GM12801 (cell line): Measurements from ENCODE around the gene NYAP1.

Source experiments
- TF ChIP-seq, protein P1 (sequence below): IDR thresholded peaks from one replicate; pipeline ENCODE4 v1.5.1; 2011; ENCODE audit warnings: control low read depth; ENCODE audit not compliant: insufficient read length; ENCODE audit errors: extremely low read depth

Gene NYAP1

DNA sequence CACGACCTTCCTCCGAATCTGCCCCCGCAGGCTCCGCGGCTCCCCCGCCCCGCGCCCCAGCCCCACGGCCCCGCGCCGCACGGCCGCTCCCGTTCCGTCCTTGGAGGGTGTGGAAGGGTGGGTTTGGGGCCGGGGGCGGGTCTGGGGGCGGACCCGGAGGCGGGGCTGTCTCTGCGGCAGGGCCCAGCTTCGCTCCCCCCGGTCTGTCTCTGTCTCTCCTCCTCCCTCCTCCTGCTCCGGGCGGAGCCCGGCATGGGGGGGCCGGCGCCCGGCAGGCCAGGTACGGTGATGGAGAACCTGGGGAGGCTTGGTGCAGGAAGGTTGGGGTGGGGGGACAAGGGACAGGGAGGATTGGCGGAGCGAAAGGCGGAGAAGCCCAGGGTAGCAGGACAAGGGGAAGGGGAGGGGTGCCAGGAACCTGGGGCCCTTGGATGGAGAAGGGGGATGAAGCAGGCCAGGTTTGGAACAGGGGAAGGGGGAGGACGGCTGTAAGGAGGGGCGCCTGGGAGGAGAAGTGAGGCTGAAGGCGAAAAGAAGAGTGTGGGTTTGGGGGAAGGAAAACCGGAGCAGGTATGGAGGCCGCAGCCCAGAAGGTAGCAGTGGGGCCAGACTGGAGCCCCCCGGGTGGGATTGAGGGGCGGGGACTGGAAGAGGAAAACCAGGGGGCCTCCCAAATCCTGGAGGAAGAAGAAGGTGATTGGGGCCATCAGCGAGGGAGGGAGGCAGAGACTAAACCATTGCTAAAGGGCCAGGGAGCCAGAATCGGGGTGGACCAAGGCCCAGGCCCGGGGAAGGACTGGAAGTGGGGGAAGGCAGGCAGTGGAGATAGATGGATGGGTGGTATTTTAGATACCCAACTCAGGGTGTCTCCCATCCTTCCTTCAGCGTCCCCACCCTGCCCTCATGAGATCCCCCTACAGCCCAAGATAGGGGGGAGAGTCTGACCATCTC, at the start of gene NYAP1:
Gene NYAP1 (plus strand): TSS at position 206 of the 951 bp plus-strand sequence. CDS start 1,385 bp downstream, outside the sequence.
- TF ChIP-seq, protein P1, sequence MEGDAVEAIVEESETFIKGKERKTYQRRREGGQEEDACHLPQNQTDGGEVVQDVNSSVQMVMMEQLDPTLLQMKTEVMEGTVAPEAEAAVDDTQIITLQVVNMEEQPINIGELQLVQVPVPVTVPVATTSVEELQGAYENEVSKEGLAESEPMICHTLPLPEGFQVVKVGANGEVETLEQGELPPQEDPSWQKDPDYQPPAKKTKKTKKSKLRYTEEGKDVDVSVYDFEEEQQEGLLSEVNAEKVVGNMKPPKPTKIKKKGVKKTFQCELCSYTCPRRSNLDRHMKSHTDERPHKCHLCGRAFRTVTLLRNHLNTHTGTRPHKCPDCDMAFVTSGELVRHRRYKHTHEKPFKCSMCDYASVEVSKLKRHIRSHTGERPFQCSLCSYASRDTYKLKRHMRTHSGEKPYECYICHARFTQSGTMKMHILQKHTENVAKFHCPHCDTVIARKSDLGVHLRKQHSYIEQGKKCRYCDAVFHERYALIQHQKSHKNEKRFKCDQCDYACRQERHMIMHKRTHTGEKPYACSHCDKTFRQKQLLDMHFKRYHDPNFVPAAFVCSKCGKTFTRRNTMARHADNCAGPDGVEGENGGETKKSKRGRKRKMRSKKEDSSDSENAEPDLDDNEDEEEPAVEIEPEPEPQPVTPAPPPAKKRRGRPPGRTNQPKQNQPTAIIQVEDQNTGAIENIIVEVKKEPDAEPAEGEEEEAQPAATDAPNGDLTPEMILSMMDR, result no peak

DNA sequence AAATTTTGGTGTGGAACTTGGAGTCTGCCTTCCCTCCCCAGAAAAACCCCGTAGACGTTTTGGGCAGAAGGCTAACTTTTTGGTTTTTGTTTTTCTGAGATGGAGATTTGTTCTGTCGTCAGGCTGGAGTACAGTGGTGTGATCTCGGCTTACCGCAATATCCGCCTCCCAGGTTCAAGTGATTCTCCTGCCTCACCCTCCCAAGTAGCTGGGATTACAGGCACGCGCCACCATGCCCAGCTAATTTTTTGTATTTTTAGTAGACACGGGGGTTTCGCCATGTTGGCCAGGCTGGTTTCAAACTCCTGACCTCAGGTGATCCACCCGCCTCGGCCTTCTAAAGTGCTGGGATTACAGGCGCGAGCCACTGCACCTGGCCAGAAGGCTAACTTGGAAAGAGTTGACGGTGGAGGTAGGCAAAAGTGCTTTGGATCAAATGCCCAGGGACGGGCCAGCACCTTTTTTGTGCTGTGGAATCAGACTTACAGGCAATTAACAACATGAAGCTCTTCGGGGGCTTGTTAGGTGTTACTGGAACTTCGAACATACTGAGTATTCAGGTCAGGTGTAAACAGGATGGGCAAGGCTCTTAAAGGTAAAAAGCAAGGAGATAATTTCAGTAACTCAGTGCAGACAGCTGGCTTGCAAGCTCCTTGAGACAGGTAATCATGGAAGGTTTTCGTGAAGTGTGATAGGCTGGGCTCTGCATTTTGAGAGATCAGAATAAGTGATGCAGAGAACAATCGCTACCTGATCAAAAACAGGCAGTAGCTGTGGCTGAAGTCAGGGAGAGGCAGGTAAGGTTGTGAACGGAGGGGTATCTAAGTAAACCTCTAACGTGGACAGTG, 49.2 kb upstream of the NYAP1 start:
- TF ChIP-seq, protein P1, result no peak

DNA sequence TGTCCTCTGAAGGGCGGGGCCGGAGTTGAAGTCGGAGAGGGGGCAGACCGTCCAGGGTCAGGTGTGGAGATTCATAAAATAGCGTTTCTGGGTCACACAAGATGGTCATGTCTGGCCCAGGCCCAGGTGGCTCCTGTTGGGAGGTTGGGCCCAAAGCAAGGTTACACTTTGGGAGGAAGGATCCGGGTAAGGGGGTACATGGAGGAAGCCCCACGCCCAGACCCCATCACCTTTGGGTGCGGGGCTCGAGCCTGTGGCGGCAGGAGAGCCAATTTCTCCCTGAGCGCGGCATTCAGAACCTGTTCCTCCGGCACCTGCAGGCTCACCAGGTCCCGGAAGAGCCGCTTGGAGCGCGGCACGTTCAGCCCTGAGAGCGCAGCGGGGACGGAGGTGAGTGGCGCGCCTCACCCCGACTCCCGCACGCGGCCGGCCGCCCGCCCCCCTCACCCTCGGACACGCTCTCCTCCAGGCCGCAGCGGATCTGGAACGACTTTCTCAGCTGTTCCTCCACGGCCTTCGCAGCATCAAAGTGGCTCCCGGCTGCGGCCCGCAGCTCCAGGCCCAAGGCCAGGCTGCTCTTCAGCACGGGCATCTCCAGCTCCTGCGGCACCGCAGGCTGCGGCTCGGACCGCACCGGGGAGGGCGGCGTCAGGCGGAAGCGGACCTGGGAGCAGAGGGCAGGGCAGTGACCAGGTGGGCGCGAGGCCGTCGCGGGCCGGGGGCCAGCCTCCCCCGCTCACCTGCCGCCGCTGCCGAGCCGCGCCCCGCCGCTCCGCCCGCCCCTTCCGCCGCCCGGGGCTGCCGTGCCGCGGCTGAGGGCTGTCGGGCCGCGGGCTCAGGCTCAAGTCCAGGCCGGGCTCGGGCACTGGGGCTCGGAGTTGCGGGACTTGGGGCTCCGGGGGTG, 48.1 kb upstream of the NYAP1 start:
- TF ChIP-seq, protein P1, result no peak

DNA sequence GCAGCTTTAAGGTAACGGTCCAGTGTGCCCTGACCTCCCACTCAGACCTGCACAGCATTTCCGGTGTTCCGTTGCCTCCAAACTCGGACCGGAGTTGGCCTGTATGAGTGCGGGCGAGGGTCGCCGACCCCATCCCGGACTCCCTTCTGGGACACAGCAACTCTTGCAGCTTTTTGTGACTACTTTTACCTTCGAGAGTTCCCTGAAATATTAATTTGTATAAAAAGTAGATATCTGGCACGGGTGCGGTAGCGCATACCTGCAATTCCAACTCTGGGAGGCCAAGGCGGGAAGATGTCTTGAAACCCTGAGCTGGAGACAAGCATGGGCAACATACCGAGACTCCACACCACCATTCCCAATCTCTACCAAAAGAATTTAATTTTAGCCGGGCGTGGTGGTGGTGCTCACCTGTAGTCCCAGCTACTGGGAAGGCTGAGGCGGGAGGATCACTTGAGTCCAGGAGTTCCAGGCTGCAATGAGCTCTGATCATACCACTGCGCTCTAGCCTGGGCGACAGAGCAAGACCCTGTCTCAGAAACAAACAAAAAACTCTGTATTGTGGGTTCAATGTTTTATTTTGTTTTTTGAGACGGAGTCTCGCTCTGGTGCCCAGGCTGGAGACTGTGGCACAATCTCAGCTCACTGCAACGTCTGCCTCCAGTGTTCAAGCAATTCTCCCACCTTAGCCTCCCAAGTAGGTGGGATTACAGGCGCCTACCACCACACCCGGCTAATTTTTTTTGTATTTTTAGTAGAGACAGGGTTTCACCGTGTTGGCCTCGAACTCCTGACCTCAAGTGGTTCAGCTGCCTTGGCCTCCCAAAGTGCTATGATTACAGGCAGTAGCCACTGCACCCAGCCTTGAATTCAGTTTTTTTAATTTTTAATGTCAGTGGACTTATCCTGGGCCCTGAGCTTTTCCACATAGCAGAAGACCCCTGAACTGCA, 46.3 kb upstream of the NYAP1 start:
- TF ChIP-seq, protein P1, result no peak

DNA sequence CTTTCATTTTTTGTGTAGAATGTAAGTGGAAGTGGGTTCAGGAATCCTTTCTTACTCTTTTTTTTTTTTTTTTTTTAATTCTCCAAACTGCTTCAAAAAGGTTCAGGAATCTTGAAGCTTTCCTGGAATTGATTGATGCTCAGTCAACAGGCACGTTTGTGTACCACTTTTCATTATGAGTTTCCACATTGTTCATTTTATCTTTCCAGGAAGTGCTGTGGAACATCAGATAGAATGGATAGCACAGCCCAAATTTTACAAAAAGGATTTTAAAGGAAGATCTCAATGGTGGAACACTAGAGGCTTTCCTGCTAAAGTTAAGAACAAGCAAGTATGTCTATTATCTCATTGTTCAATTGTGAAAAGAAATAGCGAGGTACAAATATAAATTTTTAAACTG, 45.6 kb upstream of the NYAP1 start:
- TF ChIP-seq, protein P1, result no peak
